GM12872 (cell line): Measurements from ENCODE around the gene SP8.

Experiments used
- TF ChIP-seq, protein P1 (sequence below): IDR thresholded peaks from 3 replicates; pipeline ENCODE4 v1.5.1; 2011; ENCODE audit warnings: low read depth, mild to moderate bottlenecking, low read length, moderate library complexity; ENCODE audit not compliant: insufficient read depth

The SP8 gene

DNA sequence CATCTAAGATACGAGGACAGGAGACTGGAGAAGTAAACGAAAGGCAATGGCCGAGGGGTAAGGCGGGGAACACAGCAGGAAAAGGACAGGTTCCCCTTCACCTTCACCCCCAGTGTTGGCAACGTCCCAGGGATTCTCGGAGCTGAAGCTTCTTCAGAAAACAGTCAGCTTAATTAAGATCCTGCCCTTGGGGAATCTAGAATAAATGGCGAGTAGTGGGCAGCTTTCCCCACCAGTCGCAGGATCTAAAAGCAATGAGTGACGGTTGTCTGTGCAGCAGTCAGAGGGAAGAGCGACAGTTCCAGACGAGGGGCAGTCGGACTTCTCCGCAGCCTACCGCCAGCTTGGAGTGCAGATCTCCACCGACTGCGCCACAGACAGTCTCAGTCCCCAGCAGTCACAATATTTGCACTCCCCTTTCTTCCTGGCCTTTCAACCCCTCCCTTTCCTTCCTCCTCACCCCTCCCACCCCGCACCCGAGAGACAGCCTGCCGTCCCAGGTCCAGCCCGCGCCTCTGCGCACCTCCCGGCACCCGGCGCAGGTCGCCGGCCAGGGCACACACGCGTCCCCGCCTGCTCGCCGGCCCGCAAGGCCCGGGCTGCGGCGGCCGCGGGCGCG lies 10.9 kb upstream of the SP8 start:
- TF ChIP-seq, protein P1, sequence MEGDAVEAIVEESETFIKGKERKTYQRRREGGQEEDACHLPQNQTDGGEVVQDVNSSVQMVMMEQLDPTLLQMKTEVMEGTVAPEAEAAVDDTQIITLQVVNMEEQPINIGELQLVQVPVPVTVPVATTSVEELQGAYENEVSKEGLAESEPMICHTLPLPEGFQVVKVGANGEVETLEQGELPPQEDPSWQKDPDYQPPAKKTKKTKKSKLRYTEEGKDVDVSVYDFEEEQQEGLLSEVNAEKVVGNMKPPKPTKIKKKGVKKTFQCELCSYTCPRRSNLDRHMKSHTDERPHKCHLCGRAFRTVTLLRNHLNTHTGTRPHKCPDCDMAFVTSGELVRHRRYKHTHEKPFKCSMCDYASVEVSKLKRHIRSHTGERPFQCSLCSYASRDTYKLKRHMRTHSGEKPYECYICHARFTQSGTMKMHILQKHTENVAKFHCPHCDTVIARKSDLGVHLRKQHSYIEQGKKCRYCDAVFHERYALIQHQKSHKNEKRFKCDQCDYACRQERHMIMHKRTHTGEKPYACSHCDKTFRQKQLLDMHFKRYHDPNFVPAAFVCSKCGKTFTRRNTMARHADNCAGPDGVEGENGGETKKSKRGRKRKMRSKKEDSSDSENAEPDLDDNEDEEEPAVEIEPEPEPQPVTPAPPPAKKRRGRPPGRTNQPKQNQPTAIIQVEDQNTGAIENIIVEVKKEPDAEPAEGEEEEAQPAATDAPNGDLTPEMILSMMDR: no peak

DNA sequence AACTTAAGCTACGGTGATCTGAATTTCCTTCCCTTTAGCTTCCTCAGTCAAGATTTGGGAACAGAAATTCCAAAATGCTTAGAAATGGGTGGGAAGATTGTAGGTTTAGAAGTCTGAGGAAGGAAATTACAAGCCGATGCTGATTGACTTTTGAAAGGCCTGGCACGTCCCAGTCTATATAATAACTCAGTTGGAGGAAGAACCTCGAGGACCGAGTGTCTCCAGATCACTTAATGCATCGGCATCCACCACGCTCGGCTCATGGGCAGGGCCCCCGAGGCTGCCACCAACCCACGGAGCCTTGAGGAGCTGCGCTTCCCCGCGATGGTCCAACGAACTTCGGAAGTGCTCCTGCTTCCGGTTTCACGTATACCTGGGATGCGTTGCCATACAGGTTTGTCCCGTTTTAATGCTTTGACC lies 10.4 kb upstream of the SP8 start:
- TF ChIP-seq, protein P1: no peak

DNA sequence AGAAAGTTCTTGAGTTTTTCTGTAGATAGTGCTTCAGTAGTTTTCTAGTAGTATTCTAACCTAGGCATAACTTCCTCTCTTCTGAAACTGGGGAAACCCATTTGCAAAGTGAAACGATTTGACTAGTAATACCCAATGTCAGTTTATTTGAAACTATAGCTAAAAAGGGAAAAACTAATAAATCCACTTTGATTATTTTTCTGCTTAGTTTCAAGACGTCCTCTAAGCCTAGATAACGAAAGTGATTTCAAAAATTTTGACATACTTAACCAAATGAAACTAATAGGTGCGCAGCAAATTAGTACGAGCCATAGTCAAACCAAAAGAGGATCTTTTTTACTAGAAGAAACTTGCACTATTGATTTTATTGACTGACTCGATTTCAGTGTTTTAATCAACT lies 9.8 kb upstream of the SP8 start:
- TF ChIP-seq, protein P1: no peak

DNA sequence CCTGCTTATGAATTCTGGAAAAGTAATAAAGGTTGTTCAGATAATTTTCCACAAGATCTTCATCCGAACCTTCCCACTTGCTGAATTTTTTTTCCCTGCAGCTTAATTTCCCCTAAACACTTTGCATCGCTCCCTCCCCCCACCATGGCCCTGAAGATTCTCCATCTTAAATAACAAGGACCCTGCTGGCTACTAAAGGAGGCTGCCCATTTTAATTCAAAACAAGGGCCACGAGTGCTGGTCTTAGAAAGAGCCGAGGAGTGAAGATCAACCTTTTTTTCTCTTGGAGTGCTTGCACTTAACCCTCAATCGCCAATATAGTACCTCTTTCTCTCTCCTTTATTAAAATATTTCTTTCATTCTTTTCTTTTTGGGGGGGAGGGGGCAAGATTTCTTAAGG lies 9.2 kb upstream of the SP8 start:
- TF ChIP-seq, protein P1: no peak

DNA sequence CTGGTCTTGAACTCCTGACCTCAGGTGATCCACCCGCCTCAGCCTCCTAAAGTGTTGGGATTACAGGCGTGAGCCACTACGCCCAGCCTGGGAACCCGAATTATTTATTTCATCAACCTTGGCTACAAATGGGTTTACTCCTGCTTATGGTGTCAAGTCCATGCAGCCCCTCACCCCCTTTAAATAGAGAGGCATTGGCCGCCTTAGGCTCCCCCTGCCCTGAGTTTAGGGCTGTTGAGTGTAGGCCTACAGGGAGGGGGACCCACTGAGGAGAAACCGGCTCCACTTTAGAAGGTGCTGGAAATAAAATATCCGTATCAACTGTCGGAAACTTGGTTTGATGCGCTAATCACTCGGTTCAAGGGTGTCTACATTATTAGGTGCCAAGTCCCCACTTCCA lies 8.7 kb upstream of the SP8 start:
- TF ChIP-seq, protein P1: no peak

DNA sequence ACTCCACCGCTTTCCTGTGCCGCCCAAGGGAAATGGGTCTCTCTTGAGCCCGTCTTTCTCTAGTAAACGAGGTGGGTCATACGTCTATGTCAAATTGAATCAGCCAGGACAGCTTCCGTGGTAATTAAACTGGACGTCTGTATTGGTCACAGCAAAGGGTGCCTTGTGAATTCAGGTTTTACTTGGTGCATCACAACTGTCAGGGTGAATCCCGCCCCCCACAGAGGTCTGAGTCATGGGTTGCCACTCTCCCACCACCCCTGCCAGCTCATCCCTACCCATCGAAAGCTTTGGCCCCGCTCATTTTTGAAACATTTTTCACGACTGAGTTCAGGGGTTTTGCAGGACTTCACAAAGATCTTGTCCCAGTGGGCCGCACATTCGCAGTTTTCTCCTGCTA lies 8.0 kb upstream of the SP8 start:
- TF ChIP-seq, protein P1: no peak

DNA sequence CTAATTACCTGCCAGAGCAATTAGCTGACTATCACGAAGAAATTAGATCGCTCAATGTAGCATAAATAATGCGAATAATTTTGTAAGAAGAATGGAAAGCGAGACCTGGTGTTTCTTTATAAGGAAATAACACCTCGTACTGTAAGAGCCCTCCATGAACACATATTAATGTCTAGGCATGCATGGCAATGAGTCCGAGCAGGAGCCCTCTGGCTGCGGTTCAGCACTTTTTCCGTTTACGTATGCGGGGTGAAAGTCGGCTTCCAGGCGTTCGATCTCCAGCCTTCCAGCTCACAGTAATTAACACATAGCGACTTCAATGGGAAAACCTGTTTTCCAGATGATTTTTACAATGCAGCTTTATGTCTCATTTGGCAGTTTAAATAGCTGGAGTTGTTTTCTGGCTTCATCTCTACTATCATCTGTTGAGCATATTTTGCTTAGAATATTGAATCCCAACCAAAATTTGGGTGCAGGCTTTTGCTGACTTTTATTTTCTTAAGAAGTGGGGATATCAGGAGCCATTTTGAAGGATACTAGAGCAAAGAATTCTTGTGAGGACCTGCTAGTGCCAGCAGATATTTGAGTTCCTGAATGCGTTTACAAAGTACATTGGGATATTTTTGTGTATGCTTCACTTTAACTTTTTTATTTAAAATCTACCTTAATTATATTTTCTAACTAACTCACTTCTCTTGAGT lies 7.2 kb upstream of the SP8 start:
- TF ChIP-seq, protein P1: no peak
